ENCODE measurements around the gene LTBP1. TPM values are rescaled to one million over a fixed set of nuclear protein-coding genes. Genes with fewer than 3 reads are reported as not detected.

The LTBP1 gene
- total and polyA plus RNA-seq, 11 donors = 23.5 to 150 (median 102) TPM

DNA sequence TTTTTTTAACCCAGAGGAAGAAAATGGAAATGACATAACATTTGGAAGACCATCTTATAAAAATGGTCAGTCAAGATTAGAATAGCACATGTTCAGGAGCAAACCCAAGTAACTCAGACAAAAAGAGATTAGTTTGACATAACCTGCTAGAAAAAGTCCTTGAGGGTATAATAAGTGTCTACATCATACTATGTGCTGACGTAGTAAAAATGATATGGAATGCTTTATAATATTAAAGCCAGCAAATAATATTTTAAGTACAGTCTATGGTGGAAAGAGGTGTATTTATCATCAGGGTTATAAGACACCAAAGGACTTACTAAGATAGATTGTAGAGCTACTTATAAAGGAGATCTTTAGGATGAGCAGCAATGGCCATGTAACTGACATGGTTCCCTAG, 169.0 kb downstream of the LTBP1 start:
- Histone ChIP-seq H3K4me1 (peaks cover 0 to 22% (median 5%) of the 10 kb centered on the region in 12 donors), H3K4me3 (no peak overlapping the region), H3K27ac (no peak overlapping the region), H3K9me3 (no peaks in the 10 kb centered on the region), H3K36me3 (peaks cover 0 to 8% (median 0%) of the 10 kb centered on the region in 9 donors), H3K27me3 (no peaks in the 10 kb centered on the region)
- TF ChIP-seq, protein P1, sequence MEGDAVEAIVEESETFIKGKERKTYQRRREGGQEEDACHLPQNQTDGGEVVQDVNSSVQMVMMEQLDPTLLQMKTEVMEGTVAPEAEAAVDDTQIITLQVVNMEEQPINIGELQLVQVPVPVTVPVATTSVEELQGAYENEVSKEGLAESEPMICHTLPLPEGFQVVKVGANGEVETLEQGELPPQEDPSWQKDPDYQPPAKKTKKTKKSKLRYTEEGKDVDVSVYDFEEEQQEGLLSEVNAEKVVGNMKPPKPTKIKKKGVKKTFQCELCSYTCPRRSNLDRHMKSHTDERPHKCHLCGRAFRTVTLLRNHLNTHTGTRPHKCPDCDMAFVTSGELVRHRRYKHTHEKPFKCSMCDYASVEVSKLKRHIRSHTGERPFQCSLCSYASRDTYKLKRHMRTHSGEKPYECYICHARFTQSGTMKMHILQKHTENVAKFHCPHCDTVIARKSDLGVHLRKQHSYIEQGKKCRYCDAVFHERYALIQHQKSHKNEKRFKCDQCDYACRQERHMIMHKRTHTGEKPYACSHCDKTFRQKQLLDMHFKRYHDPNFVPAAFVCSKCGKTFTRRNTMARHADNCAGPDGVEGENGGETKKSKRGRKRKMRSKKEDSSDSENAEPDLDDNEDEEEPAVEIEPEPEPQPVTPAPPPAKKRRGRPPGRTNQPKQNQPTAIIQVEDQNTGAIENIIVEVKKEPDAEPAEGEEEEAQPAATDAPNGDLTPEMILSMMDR (IDR thresholded peaks at IDR 0.05) = no peak
- TF ChIP-seq POLR2A (IDR thresholded peaks at IDR 0.05) = no peak
- whole genome bisulfite sequencing, 4 donors = 47 to 65% (median 49%) methylated on average over 1 of the region's 1 CpG
- intact Hi-C loops (cut with DNase I) = no loop called here
- ATAC-seq (no peak), DNase-seq (no peak)

DNA sequence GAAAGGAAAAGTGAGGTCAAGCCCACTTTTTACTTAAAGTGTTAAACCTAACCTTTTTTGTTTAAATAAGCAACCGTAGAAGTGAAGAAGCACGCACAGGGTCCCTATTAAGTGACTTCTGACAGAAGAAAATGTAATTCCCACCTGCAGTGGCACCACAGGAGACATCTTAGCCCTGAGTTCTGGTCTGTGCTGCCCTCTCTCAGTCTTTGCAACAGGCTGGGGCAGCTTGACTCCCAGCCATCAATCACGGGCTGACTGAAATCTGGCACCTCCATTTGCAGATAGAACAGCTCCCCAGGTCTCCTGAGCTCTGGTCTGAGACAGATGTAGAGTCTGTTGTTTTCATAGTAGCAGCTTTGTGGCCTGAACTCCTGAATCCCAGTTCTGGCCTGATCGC, 170.0 kb downstream of the LTBP1 start:
- peak in 1 of 4 donors; percentile 30 for ATAC-seq
- DNase-seq = no peak

DNA sequence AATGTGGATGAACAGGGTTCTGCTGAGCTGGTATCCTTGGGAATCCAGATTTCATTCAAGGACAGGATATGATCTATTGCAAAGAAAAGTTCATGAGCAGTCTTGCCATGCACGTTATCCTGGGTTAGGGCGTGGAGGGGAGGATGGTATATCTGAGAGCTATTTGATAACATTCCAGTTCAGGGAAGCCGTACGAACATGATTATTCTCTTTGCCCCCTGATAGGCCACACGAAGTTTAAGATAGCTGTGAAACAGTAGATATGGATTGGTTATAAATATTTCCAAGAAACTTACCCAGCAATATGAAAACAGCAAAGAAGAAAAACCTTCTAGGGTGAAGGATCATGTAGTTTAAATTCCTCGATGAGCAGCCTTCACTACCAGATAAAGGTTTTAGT, 171.9 kb downstream of the LTBP1 start:
- intact Hi-C loops (cut with DNase I) = no loop called here
- DNase-seq = no peak
- Histone ChIP-seq H3K36me3 (no peaks in the 10 kb centered on the region), H3K27me3 (no peaks in the 10 kb centered on the region), H3K4me3 (no peak overlapping the region), H3K9me3 (no peaks in the 10 kb centered on the region), H3K4me1 (peaks cover 0 to 9% (median 2%) of the 10 kb centered on the region in 12 donors), H3K27ac (no peak overlapping the region)
- WGBS, 4 donors = 54 to 65% (median 58%) methylated on average over 6 of the region's 6 CpGs
- no peak for ATAC-seq
- TF ChIP-seq, protein P1 (IDR thresholded peaks at IDR 0.05) = no peak
- no peak for TF ChIP-seq POLR2A (IDR thresholded peaks at IDR 0.05)

More for the DNA sequence above, 170.0 kb downstream of the LTBP1 start:
- TF ChIP-seq, protein P1 (IDR thresholded peaks at IDR 0.05) = no peak
- TF ChIP-seq POLR2A (IDR thresholded peaks at IDR 0.05) = no peak
- intact Hi-C loops (cut with DNase I) = no loop called here
- Histone ChIP-seq H3K9me3 (no peaks in the 10 kb centered on the region), H3K4me3 (no peak overlapping the region), H3K27me3 (no peaks in the 10 kb centered on the region), H3K4me1 (peaks cover 0 to 12% (median under 1%) of the 10 kb centered on the region in 12 donors), H3K36me3 (peaks cover 0 to under 1% (median 0%) of the 10 kb centered on the region in 9 donors), H3K27ac (no peak overlapping the region)
- WGBS, 4 donors = 78 to 84% (median 81%) methylated on average over 4 of the region's 4 CpGs

DNA sequence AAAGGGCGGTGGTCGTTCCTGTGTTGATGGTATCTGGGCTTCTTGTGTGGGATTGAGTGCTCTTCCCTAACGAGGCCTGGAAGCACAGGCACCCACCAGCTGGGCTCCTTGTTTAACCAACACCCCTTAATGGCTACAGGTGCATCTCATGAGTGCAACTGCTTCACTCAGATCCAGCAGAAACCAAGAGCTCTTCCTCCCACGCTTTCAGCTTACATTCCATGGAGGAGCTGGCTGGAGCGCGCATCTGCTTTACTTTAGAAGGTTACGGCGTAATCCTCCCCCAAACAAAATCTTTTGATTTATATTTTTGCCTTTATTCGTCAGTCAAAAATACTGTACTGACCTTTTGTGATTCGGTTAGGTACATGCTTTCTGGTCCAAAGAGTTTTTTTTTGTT, 174.7 kb downstream of the LTBP1 start:
- no peak for DNase-seq
- intact Hi-C loops (cut with DNase I) = no loop called here

More for the DNA sequence above, 174.7 kb downstream of the LTBP1 start:
- Histone ChIP-seq H3K27me3 (no peaks in the 10 kb centered on the region), H3K4me1 (peaks cover 0 to 9% (median 0%) of the 10 kb centered on the region in 12 donors), H3K4me3 (no peak overlapping the region), H3K9me3 (no peaks in the 10 kb centered on the region), H3K27ac (no peak overlapping the region), H3K36me3 (no peaks in the 10 kb centered on the region)
- WGBS, 4 donors = 93 to 94% (median 93%) methylated on average over 10 of the region's 10 CpGs
- no peak for TF ChIP-seq POLR2A (IDR thresholded peaks at IDR 0.05)
- TF ChIP-seq, protein P1 (IDR thresholded peaks at IDR 0.05) = no peak
- no peak for ATAC-seq
